Activated CD8-positive, alpha-beta memory T cell treated with anti-CD3 and anti-CD28 coated beads, Interleukin-2, amount 50 U/mL, for 4 hours (primary cell): Measurements from ENCODE around the gene ALPI.
A peak's percentile ranks its signal among the peaks of the same experiment; 100 is the strongest.

ENCODE experiments used
- DNase-seq: peaks from one replicate; pipeline ENCODE4 v3.0.0-alpha.2; 2020

ALPI gene

DNA sequence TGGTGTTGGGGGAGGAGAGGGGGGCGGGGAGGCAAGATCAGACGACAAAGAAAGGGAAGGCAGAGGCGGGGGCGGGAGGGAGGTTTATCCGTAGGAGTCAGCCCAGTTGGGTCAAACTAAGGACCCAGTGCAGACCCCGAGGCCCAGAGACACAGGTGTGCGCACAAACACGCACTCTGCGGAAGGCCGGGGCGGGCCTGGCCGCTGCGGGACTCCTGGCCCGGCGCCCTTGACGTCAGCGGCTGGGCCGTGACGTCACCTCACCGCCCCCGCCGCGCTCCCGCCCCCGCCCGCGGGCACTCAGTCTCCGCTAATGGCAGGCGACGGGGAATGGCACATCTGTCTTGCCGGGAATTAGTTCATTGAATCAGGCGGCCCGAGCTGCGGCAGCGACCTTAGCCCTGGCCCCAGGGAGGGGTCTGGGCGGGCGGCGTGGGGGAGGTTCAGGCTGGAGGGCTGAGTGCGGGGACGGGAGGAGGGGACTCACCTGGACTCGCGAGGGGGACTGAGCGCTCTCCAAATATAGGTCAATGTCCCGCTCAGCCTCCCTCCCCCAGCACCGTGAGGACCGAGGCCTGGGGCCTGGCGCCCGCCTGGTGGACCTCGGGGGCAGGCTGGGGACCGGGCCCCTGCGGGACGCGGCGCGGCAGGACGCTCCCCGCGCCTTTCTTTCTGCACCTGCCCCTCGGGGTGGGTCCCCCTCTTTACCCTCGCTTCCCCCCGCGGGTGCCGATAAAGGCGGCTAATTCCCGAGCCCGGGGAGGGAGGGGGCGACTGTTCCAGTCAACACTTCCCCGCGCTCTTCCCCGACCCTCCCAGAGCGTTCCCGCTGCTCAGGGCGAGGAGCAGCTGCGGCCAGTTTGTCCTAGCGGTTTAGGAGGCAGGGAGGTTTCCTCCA is 47.2 kb downstream of the ALPI start:
- DNase-seq: peak; percentile 52

DNA sequence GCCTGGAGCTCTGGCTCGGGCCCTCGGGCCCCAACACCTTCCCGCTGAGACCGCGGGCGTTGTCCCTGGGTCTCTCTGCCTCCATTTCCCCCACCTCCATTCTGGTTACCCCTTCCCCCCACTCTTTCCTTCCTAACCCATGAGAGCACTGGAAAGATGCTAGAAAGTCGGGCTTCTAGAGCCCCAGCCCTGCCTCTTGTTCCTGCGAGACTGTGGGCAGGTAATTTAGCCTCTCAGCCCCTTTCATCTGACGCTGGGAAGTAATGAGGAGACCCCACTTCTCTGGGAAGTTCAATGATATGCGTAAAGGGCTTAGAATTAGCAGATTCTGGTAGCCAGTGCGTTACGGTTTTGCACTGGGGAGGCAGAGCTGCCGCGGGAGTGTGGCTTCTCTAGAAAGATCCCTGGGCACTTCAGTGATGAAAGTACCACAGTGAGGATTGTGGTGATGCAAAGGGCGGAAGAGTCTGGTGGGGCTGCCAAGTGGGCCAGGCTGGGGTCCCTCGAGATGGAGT is 47.9 kb downstream of the ALPI start:
- DNase-seq: no peak

DNA sequence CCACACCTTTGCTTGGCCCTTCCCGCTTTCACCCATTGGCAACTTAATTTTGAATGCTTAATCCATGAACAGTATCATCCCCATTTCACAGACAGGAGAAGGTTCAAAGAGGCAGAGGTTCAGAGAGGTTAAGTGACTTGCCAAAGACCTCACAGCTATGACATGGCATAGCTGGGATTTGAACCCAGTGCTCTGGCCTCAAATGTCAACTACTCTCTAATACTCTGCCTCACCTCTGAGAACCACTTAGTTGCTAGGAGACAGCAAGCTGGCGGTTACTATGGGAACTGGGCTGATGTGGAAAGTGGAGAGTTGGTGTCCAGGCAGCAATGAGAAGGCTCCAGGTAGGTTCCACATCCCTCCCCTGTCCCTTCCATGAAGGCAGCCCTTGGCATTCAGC is 48.5 kb downstream of the ALPI start:
- no peak for DNase-seq

DNA sequence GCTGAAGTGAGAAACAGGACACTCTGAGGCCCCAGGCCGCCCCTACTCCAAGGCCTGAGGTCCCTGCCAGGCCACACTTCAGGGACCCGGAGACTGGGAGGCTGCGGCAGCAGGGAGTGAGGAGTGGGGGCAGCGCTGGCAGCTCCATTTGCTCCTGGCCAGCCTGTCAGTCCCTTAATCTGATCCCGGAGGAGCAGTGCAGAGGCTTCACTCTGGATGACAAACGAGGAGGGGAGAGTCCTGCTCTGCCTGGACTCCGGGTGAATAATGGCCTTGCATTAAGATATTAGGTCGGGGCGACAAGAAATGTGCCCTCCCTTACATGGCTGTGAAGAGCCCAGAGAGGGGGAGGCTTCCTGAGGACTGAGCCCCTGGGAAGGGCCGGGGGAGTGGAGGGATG is 49.9 kb downstream of the ALPI start:
- no peak for DNase-seq

DNA sequence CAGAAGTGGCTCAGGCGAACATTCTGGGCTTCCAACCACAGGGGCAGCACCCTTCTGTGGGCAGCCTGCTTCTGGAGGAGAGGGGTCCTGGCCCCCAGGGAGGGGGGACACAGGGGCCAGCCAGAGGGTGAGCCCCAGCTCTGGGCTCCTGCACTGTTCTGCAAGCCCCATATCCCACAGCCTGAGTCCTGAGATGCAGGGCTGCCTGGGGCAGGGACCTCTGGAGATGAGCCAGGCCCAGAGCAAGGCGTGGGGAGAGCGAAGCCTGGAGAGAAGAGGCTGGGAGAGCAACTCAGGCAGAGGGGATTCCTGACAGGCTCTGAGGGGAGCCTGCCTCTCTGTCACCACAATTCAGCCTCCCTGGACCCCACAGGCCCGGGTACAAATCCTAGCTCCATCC is 50.8 kb downstream of the ALPI start:
- DNase-seq: no peak

DNA sequence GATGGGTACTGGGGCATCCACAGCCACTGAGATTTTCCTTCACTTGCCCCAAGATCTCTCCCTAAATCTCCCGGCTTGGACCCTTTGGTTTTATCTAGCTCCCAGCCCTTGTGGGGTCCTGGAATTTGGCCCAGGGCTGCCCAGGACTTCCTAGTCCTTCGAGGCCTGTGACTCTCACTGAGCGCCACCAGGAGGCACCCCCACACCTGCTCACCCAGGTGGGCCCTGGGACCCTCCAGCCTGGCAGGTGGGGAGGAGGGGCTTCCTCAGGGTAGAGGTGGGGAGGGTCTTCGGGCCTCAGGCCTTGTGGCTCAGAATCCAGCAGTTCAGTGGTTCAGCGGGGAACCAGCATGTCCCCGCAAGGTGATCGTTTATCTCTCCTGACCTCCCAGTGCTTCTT is 52.3 kb downstream of the ALPI start:
- no peak for DNase-seq
